GDM1 (cell line): ENCODE data around the gene VKORC1.

Experiments used
- DNase-seq: peaks from one replicate; lab custom pipeline; 2025; lab: John Stamatoyannopoulos, UW

The VKORC1 gene

GRCh38 chr16:31063495-31063842 is 31.1 kb downstream of the VKORC1 start:
- DNase-seq, result no peak

DNA sequence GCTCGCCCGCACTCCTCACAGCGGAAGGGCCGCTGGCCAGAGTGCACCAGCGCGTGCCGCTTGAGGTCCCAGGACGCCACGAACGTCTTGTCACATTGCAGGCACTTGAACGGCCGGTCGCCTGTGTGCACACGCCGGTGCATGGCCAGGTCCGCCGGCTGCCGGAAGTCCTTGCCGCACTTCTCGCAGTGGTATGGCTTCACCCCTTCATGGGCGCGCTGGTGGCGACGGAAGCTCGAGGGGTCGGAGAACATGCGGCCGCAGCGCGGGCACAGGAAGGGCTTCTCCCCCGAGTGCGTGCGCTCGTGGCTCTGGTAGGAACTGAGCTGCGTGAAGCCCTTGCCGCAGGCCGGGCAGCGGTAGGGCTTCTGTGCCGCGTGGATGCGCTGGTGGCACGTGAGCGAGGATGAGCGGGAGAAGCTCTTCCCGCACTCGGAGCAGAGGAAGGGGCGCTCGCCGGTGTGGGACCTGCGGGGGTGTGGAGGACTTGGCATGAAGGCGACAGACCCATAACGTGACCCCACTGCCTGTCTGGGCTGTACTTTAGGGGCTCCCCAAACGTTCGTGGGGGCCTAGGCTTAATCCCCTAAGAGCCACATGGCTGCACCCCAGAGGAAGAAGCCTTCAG is 32.7 kb downstream of the VKORC1 start:
- no peak for DNase-seq

- DNase-seq, result no peak
Measured at GRCh38 chr16:31061126-31061812, 33.3 kb downstream of the VKORC1 start.

- no peak for DNase-seq
Measured at GRCh38 chr16:31055613-31056012, 39.0 kb downstream of the VKORC1 start.

DNA sequence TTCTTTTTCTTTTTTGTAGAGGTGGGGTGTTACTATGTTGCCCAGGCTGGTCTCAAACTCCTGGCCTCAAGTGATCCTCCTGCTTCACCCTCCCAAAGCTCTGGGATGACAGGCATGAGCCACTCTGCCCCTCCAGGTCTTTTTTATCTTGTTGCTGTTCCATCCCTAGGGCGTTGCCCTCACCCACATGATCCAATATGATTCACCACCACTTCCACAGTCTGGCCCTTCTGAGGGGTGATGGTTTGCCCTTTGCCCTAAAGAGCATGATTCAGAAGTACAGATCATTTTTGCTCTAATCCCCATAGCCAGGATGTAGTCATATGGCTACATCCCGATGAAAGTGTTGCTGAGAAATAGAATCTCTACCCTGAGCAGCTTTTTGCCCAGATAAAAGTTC is 42.5 kb downstream of the VKORC1 start:
- DNase-seq, result no peak

DNA sequence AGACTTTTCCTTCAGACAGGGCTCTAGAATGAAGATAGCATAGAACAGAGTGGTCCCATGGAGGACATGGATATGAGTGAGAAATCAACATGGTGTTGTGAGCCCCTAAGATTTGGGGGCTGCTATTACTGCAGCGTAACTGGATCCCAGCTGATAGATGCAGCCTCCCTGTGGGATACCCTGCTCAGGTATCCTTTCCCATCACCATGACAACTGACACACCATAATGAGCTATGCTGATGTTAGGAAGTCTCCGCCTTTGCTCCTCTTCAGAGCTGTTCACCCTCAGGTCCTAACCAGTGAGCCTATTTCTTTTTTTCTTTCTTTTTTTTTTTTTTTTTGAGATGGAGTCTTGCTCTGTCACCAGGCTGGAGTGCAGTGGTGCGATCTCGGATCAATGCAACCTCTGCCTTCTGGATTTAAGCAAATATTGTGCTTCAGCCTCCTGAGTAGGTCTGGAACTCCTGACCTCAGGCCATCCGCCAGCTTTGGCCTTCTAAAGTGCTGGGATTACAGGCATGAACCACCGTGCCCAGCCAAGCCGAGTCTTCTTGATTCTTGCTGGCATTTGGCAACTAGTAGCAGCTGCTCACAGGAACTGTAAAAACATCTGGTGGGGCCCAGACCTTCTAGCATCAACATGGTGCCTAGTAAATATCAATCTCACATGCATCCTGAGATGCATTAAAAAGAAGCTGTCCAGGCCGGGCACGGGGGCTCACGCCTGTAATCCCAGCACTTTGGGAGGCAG is 44.1 kb downstream of the VKORC1 start:
- DNase-seq, result no peak

GRCh38 chr16:31043898-31044481 is 50.6 kb downstream of the VKORC1 start:
- no peak for DNase-seq

GRCh38 chr16:31043352-31043751 is 51.2 kb downstream of the VKORC1 start:
- no peak for DNase-seq

GRCh38 chr16:31042866-31043265 is 51.7 kb downstream of the VKORC1 start:
- DNase-seq, result no peak
